NCI-H1930 (cell line): Measurements from ENCODE around the gene MAP1B.
"Not testable (repeated sequence)": the region's sequence is repeated elsewhere in the genome, so short reads cannot be mapped to it uniquely, and the experiment has no call there.

Source experiments
- DNase-seq, 2 experiments: peaks; one replicate each; lab custom pipeline; 2025; lab: John Stamatoyannopoulos, UW

MAP1B gene

GRCh38 chr5:72161951-72162350 is 54.7 kb downstream of the MAP1B start:
- DNase-seq: no peak

GRCh38 chr5:72163349-72163983 is 56.2 kb downstream of the MAP1B start:
- DNase-seq: no peak

GRCh38 chr5:72166070-72166979 is 59.0 kb downstream of the MAP1B start:
- no peak for DNase-seq

DNA sequence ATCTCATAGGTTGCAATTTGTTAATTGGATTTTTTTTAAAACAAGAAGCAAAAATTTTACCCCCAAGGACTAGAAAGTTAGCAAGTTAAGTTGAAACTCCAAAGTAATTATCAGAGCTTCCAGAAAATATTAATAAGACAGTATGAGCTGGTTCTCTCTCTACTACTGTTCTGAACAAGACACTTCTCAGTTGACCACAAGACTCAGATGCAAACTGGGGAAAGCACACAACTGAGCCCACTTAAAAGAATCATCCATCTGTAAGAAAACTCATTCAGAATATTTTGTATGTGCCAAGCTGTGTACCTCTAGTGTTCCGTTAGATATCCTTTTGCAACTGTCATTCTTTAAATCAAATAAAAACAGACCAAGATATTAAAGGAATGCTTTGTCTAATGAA is 60.0 kb downstream of the MAP1B start:
- DNase-seq: no peak

DNA sequence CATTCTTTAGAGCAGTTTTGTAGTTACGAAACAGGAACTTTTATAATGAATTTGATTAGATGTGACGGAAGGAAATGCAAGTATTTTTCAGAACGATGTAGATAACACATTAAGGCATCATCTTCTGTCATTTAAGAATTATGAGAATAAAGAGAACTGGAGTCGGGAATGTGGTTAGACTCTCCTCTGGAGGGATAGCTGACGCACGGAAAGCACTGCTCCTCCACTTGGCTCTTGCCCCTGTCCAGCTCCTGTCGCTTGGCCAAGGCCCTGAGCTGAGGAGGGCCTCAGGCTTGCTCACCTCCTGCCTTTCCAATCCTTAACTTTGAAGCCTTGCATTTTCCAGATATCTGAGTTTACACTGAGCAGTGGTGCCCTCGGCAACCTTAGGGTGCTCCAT is 60.5 kb downstream of the MAP1B start:
- DNase-seq: no peak

- DNase-seq: no peak
These were observed 62.8 kb downstream of the MAP1B start for GRCh38 chr5:72170101-72170500.

GRCh38 chr5:72171181-72171580 is 63.9 kb downstream of the MAP1B start:
- not testable (repeated sequence) for DNase-seq

- DNase-seq: no peak
These were observed 64.4 kb downstream of the MAP1B start for GRCh38 chr5:72171667-72172066.

DNA sequence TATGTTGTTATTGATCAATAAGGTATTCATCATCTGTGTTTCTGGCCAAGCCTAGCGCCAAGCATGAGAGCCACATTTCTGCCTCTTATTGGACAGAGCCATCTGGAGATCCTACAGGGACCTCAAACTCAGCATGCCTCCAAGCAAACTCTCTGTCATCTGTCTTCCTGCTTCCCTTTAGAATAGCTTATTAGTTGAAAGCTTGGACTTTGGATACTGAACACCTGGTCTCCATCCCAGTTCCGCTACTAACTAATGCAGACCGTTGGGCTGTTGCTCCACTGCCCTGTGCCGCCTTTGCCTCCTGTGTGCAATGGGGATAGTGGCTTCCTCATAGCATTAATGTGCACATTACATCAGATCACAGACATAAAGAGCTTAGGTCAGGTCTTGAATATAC is 65.5 kb downstream of the MAP1B start:
- no peak for DNase-seq

- no peak for DNase-seq
These were observed 70.3 kb downstream of the MAP1B start for GRCh38 chr5:72177538-72177937.

- DNase-seq: no peak
These were observed 71.9 kb downstream of the MAP1B start for GRCh38 chr5:72179028-72179815.

- DNase-seq: no peak
These were observed 72.7 kb downstream of the MAP1B start for GRCh38 chr5:72179816-72180440.

GRCh38 chr5:72180925-72181324 is 73.7 kb downstream of the MAP1B start:
- no peak for DNase-seq

GRCh38 chr5:72182686-72183085 is 75.4 kb downstream of the MAP1B start:
- no peak for DNase-seq

GRCh38 chr5:72183101-72183520 is 75.8 kb downstream of the MAP1B start:
- no peak for DNase-seq

GRCh38 chr5:72184408-72184807 is 77.1 kb downstream of the MAP1B start:
- no peak for DNase-seq

- DNase-seq: no peak
These were observed 78.4 kb downstream of the MAP1B start for GRCh38 chr5:72185496-72186329.

DNA sequence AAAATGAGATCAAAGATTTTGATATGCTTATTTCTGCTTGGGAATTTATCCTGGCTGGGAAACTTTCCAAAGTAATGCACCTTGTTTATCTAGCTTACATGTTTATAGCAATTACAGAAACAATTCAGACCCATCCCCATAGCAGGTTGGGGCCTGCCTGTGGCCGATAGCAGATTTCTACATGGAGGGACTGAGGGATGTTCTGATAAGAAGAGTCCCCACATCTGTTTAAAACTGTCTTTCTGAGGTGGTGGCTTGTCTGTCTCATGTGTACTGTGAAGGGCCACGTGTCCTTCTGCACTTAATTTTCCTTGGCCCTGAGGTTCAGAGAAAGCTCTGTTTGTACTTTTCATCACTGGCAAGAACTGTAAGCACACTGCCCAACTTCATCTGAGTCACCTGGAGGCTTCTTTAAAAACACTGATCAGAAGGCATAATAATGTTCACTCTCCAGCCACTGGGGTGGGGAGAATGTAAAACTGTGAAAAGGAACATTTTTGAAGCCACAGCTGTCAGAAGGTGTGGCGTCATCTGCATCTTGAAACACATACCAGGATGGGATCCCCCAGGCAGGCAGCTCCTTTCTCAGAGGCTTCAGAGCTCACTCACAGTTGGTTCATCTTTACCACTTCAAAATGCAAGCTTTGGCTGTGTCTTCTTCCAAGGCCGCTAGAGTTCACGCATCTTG is 80.3 kb downstream of the MAP1B start:
- DNase-seq: no peak

DNA sequence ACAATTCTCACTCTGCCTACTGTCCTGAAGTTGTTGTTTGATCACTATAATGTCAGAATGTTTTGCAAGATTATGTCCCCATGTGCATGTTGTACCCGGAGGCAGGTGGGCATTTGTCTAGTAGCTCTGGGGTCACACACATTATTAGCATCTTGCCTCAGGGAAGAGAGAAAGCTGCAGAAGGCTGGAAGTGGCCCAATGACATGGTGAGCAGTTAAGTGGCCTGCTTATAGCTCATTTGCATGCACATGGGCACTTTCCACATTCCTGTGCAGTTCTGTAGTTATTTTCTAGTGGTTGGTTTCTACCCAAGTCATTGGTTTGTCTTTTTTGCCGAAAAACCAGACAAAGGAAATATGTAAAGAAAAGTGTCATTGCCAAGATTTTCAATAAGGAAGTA is 80.9 kb downstream of the MAP1B start:
- no peak for DNase-seq

- no peak for DNase-seq
These were observed 81.9 kb downstream of the MAP1B start for GRCh38 chr5:72189146-72189545.

DNA sequence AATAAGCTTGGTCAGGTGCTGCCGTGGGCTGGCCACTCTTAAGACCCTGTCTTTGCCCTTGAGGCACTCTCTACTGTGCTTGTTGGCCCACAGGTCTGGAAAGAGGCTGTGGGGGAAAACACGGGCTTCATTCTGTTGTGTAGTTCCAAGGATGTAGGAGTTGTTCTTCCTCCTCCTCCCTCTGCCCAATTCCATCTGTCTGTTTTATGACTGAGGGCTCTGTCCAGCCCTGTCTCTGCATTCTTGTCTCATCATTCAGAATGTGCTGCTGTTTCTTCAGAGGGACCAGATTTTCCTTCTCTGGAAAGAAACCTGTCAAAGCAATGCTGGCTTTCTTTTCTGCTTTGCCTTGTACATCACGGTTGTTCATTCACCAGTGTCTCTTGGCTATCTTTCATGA is 84.1 kb downstream of the MAP1B start:
- DNase-seq: no peak
